Activated CD8-positive, alpha-beta memory T cell treated with anti-CD3 and anti-CD28 coated beads, Interleukin-2, amount 10 ng/mL, durations not matched to agents 7 days and 5 days (primary cell): Measurements from ENCODE around the gene CCL28. TPM values are rescaled to one million over a fixed set of nuclear protein-coding genes. Genes with fewer than 3 reads are reported as not detected.
"Not testable (repeated sequence)": the region's sequence is repeated elsewhere in the genome, so short reads cannot be mapped to it uniquely, and the experiment has no call there.

Experiments
- ATAC-seq: fragments of 150-1000 bp; cut with Tn5 transposase; one replicate; pipeline ENCODE4 v1.10.0; 2021; ENCODE audit warnings: moderate library complexity
- CTCF ChIA-PET: fragments of 350-600 bp; sonication (Branson Sonifier 250); formaldehyde crosslinking; loops from one replicate; lab custom pipeline; 2021; ENCODE audit warnings: antibody characterized with exemption; lab: Charles Lee
- DNase-seq: peaks from one replicate; pipeline ENCODE4 v3.0.0-alpha.2; 2020
- H3K27ac Mint-ChIP-seq: one replicate; pipeline ENCODE4 v1.8.0; 2021; ENCODE audit warnings: mild to moderate bottlenecking, mixed read lengths
- H3K27me3 Mint-ChIP-seq: one replicate; pipeline ENCODE4 v1.8.0; 2021; ENCODE audit warnings: mixed read lengths
- H3K36me3 Mint-ChIP-seq: one replicate; pipeline ENCODE4 v1.8.0; 2021; ENCODE audit warnings: mild to moderate bottlenecking, mixed read lengths
- H3K4me1 Mint-ChIP-seq: one replicate; pipeline ENCODE4 v1.8.0; 2021; ENCODE audit warnings: mixed read lengths
- H3K4me3 Mint-ChIP-seq: one replicate; pipeline ENCODE4 v1.8.0; 2021; ENCODE audit warnings: mild to moderate bottlenecking, moderate library complexity, mixed read lengths
- H3K9me3 Mint-ChIP-seq: one replicate; pipeline ENCODE4 v1.8.0; 2022; ENCODE audit warnings: low read depth, mixed read lengths
- total RNA-seq, 2 experiments: library from RNA; stranded (reverse); gene quantifications; one replicate each; pipeline ENCODE4 v1.2.3, GENCODE V29; 2021

Gene CCL28
- total RNA-seq, 2 experiments from 2014 or later = 10.0 to 11.6 TPM

GRCh38 chr5:43421450-43422133, 9.4 kb upstream of the CCL28 start:
- no peak overlapping the region for H3K4me3 Mint-ChIP-seq
- no peaks in the 10 kb centered on the region for H3K4me1 Mint-ChIP-seq
- no peaks in the 10 kb centered on the region for H3K36me3 Mint-ChIP-seq
- DNase-seq (no peak), ATAC-seq (no peak)
- CTCF ChIA-PET = no interaction called here
- no peak overlapping the region for H3K27ac Mint-ChIP-seq
- no peaks in the 10 kb centered on the region for H3K9me3 Mint-ChIP-seq
- H3K27me3 Mint-ChIP-seq = no peaks in the 10 kb centered on the region

- CTCF ChIA-PET = no interaction called here
- Mint-ChIP-seq H3K4me1 (no peaks in the 10 kb centered on the region), H3K27me3 (peaks cover 3% of the 10 kb centered on the region), H3K36me3 (no peaks in the 10 kb centered on the region), H3K4me3 (no peak overlapping the region), H3K9me3 (no peaks in the 10 kb centered on the region), H3K27ac (no peak overlapping the region)
- ATAC-seq (no peak), DNase-seq (no peak)
Observed at GRCh38 chr5:43420241-43420640, 8.1 kb upstream of the CCL28 start.

- H3K36me3 Mint-ChIP-seq = no peaks in the 10 kb centered on the region
- H3K4me1 Mint-ChIP-seq = no peaks in the 10 kb centered on the region
- peaks cover 3% of the 10 kb centered on the region for H3K27me3 Mint-ChIP-seq
- CTCF ChIA-PET = no interaction called here
- ATAC-seq (no peak), DNase-seq (no peak)
- H3K27ac Mint-ChIP-seq = no peak overlapping the region
- no peaks in the 10 kb centered on the region for H3K9me3 Mint-ChIP-seq
- no peak overlapping the region for H3K4me3 Mint-ChIP-seq
Observed at GRCh38 chr5:43418561-43418960, 6.4 kb upstream of the CCL28 start.

- Mint-ChIP-seq H3K27me3 (peaks cover 3% of the 10 kb centered on the region), H3K4me3 (no peak overlapping the region), H3K36me3 (no peaks in the 10 kb centered on the region), H3K4me1 (no peaks in the 10 kb centered on the region), H3K9me3 (no peaks in the 10 kb centered on the region), H3K27ac (no peak overlapping the region)
- ATAC-seq (no peak), DNase-seq (no peak)
- CTCF ChIA-PET = no interaction called here
Observed at GRCh38 chr5:43416803-43417394, 4.7 kb upstream of the CCL28 start.

DNA sequence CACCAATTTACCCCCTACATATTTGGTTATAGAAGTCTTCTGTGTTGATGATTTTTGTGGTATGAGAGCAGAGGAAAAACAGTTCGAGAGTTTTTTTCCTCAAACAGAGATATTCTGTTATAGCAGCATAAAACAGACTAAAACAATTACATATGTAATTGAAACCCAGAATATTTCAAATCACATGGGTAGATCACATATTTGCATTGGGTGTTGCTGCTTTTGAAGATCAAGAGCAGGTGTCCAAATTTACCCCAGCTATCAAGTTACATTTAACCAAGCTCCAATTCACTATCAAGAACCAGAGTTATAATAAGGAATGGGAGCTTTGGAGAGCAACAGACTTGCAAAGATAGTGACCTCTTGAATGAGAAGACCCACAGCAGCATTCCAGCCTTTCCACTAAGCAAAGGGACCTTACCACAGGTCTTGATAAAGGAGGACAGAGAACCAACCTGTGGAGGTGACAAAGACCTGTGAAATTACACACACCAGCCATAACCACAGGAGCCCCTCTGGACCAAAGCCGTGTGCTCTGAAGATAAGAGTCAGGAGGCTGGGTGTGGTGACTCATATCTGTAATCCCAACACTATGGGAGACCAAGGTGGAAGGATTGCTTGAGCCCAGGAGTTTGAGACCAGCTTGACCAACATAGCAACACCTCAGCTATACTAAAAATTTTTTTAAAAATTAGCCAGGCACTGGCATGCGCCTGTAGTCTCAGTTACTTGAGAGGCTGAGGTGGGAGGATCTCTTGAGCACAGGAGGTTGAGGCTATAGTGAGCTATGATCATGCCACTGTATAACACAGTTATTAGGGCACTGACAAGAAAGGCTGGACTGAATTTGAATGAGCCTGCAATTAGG, 4.0 kb upstream of the CCL28 start:
- no peak for ATAC-seq
- no peak overlapping the region for H3K4me3 Mint-ChIP-seq
- no peaks in the 10 kb centered on the region for H3K36me3 Mint-ChIP-seq
- CTCF ChIA-PET = no interaction called here
- peaks cover 3% of the 10 kb centered on the region for H3K27me3 Mint-ChIP-seq
- H3K27ac Mint-ChIP-seq = no peak overlapping the region
- H3K9me3 Mint-ChIP-seq = no peaks in the 10 kb centered on the region
- no peak for DNase-seq
- no peaks in the 10 kb centered on the region for H3K4me1 Mint-ChIP-seq

GRCh38 chr5:43413966-43414365, 1.8 kb upstream of the CCL28 start:
- CTCF ChIA-PET = no interaction called here
- Mint-ChIP-seq H3K4me1 (no peaks in the 10 kb centered on the region), H3K9me3 (no peaks in the 10 kb centered on the region), H3K4me3 (no peak overlapping the region), H3K27me3 (peaks cover 3% of the 10 kb centered on the region), H3K36me3 (no peaks in the 10 kb centered on the region), H3K27ac (no peak overlapping the region)
- ATAC-seq = no peak
- DNase-seq = no peak

DNA sequence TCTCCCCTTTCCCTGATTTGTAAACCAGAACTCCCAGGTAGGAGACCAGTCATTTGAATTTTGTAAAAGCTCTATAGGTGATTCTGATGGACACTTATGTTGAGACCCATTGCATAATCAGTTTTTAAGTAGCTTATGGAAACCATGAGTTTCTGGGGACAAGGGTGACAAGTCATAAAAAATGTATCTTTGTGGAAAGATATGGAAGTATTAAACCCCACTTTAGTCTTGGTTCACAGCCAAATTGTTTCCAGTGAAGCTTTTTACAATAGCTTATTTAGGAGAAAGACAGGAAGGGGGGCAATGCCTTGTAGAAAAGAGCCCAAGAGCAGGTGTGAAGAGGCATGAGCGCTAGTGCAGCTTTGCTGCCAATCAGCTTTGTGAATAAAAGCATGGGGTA, 453 bp upstream of the CCL28 start:
- peaks cover 3% of the 10 kb centered on the region for H3K27me3 Mint-ChIP-seq
- CTCF ChIA-PET = no interaction called here
- DNase-seq = no peak
- no peak overlapping the region for H3K27ac Mint-ChIP-seq
- H3K4me1 Mint-ChIP-seq = no peaks in the 10 kb centered on the region
- no peak for ATAC-seq
- H3K36me3 Mint-ChIP-seq = no peaks in the 10 kb centered on the region
- no peaks in the 10 kb centered on the region for H3K9me3 Mint-ChIP-seq
- H3K4me3 Mint-ChIP-seq = no peak overlapping the region

DNA sequence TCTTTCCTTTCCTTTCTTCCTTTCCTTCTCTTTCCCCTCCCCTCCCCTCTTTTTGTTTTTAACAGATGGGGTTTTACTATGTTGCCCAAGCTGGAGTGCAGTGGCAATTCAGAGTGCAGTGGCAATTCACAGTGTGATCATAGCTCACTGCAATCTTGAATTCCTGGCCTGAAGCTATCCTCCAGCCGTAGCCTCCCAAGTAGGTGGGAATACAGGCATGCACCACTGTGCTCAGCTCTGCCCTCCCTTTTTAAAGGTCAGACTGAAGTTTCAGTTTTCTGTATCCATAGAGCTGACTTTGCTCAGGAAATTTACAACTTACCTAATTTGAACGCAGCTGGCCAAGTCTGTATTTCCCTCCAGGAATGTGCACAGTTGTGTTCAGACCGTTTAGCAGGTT, 696 bp downstream of the CCL28 start:
- DNase-seq = no peak
- H3K4me1 Mint-ChIP-seq = no peaks in the 10 kb centered on the region

GRCh38 chr5:43410414-43410813, 1.8 kb downstream of the CCL28 start:
- H3K27ac Mint-ChIP-seq = no peak overlapping the region
- DNase-seq = no peak
- CTCF ChIA-PET = interaction anchor here (1.5 kb wide), 1 partner anchor 20 kb away, joined by 4 read pairs; no protein-coding TSS in a partner anchor
- no peak for ATAC-seq
- no peak overlapping the region for H3K4me3 Mint-ChIP-seq
- H3K9me3 Mint-ChIP-seq = peaks cover 5% of the 10 kb centered on the region
- H3K27me3 Mint-ChIP-seq = peaks cover 4% of the 10 kb centered on the region
- H3K4me1 Mint-ChIP-seq = no peaks in the 10 kb centered on the region
- peaks cover 2% of the 10 kb centered on the region for H3K36me3 Mint-ChIP-seq

More for the DNA sequence above, 696 bp downstream of the CCL28 start:
- no peak overlapping the region for H3K4me3 Mint-ChIP-seq
- peaks cover under 1% of the 10 kb centered on the region for H3K36me3 Mint-ChIP-seq
- no peak for ATAC-seq
- H3K27ac Mint-ChIP-seq = no peak overlapping the region
- H3K9me3 Mint-ChIP-seq = peaks cover 3% of the 10 kb centered on the region
- CTCF ChIA-PET = interaction anchor here (1.0 kb wide), 1 partner anchor 22 kb away, joined by 3 read pairs; no protein-coding TSS in a partner anchor
- peaks cover 3% of the 10 kb centered on the region for H3K27me3 Mint-ChIP-seq

DNA sequence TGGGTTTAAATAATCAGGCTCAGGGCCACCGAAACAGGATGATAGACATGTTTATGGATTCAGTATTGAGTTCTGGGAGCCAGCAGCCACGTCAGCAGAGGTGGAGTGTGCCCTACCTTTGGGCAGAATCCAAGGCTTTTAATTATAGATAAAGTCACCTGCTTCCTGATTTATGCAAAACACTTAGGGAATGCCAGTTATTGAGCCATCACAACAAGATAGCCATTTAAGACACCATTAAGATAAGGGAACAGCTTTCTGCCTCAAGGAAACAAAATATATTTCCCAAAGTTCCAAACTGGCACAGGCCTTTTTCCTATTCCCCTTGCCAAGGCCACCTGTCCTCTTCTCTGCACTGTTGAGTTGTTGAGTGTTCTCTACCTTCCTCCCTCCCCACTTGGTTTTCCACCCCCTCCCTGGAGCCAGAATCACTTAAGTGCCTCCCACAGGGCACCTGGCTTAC, 2.4 kb downstream of the CCL28 start:
- CTCF ChIA-PET = interaction anchor here (1.5 kb wide), 1 partner anchor 20 kb away, joined by 4 read pairs; no protein-coding TSS in a partner anchor
- H3K27me3 Mint-ChIP-seq = peaks cover 5% of the 10 kb centered on the region
- no peak for ATAC-seq

DNA sequence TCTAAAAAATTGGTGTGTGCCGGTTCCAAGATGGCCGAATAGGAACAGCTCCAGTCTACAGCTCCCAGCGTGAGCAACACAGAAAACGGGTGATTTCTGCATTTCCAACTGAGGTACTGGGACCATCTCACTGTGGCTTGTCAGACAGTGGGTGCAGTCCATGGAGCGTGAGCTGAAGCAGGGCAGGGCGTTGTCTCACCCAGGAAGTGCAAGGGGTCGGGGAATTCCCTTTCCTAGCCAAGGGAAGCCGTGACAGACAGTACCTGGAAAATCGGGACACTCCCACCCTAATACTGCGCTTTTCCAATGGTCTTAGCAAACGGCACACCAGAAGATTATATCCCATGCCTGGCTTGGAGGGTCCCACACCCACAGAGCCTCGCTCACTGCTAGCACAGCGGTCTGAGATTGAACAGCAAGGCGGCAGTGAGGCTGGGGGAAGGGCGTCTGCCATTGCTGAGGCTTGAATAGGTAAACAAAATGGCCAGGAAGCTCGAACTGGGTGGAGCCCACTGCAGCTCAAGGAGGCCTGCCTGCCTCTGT, 9.6 kb downstream of the CCL28 start:
- Mint-ChIP-seq H3K27me3 (peaks cover 16% of the 10 kb centered on the region), H3K36me3 (peaks cover 26% of the 10 kb centered on the region), H3K9me3 (peaks cover 13% of the 10 kb centered on the region), H3K4me1 (peaks cover 12% of the 10 kb centered on the region)
- H3K27ac Mint-ChIP-seq, ATAC-seq, H3K4me3 Mint-ChIP-seq, DNase-seq, CTCF ChIA-PET: not testable (repeated sequence)

More for the DNA sequence above, 2.4 kb downstream of the CCL28 start:
- Mint-ChIP-seq H3K9me3 (peaks cover 5% of the 10 kb centered on the region), H3K36me3 (peaks cover 2% of the 10 kb centered on the region), H3K27ac (no peak overlapping the region), H3K4me3 (no peak overlapping the region), H3K4me1 (no peaks in the 10 kb centered on the region)
- no peak for DNase-seq

DNA sequence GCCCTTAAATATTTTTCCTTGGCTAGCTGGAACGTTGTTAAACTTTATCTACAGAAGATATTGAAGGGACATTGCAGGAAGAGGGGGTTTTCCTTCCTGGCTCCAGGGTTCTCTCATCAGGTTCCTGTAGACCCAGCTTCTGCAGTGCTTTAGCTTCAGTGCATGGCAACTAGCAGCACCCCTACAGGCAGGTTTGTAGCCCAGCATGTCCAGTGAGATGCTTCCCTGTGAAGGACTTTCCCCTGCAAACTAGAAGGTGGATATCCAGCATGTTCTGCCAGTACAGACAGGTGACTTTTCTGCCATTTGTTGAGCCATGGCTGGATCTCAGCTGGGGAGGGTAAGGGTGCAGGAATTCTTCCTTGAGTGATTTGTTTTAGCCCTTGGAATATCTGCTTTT, 10.4 kb downstream of the CCL28 start:
- Mint-ChIP-seq H3K27ac (no peak overlapping the region), H3K27me3 (peaks cover 16% of the 10 kb centered on the region), H3K4me1 (peaks cover 15% of the 10 kb centered on the region), H3K36me3 (peaks cover 26% of the 10 kb centered on the region), H3K4me3 (no peak overlapping the region), H3K9me3 (peaks cover 10% of the 10 kb centered on the region)
- CTCF ChIA-PET = no interaction called here
- DNase-seq (no peak), ATAC-seq (no peak)

- peaks cover 25% of the 10 kb centered on the region for H3K36me3 Mint-ChIP-seq
- H3K27ac Mint-ChIP-seq = no peak overlapping the region
- DNase-seq (no peak), ATAC-seq (no peak)
- CTCF ChIA-PET = interaction anchor here (3.1 kb wide), 1 partner anchor 11 kb away, joined by 14 read pairs; no protein-coding TSS in a partner anchor
- peaks cover 26% of the 10 kb centered on the region for H3K4me1 Mint-ChIP-seq
- H3K9me3 Mint-ChIP-seq = peaks cover 8% of the 10 kb centered on the region
- H3K4me3 Mint-ChIP-seq = no peak overlapping the region
- peaks cover 13% of the 10 kb centered on the region for H3K27me3 Mint-ChIP-seq
Observed at GRCh38 chr5:43400082-43400481, 12.1 kb downstream of the CCL28 start.
